ENCODE results near the gene SESN3.
"Not testable (repeated sequence)": the region's sequence is repeated elsewhere in the genome, so short reads cannot be mapped to it uniquely, and the experiment has no call there.

Gene SESN3

DNA sequence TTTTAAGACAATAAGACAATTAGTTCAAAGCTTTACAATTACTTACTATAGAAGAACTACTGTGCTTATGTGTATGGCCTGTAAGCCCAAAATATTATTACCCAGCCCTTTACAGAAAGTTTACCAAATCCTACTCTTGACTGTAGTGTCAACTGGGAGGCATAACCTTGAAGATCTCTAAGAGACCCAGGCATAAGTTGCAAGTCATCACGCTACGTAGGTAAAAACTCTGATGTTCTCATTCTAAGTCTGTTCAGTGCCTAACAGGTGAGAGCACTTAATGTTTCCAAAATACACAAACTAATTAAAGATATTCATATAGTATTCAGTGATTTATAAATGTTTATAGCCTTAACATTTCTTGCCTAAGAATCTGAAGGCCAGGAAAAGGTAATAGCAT, 12.9 kb downstream of the SESN3 start:
- no peak for DNase-seq

DNA sequence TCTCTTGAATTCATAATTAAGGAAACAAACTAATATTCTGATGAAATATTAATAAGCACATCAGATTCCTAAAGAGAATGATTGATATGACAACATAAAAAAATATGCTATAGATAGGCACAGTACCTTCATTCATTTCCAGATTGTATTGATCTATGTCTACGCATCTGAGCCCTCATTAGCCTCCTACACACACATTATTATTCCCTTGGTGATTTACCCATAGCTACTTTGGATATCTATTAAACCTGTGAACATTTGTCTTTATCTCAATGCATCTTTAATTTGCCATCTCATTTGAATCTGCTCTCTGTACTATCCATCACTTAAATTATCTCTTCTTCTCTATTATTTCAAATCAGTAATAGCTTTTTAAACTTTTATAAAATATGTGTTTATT, 18.4 kb downstream of the SESN3 start:
- no peak for DNase-seq

DNA sequence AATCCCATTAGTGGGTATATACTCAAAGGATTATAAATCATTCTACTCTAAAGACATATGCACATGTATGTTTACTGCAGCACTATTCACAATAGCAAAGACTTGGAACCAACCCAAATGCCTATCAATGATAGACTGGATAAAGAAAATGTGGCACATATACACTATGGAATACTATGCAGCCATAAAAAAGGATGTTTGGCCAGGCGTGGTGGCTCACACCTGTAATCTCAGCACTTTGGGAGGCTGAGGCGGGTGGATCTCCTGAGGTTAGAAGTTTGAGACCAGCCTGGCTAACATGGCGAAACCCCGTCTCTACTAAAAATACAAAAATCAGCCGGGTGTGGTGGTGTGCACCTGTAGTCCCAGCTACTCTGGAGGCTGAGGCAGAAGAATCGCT, 21.5 kb downstream of the SESN3 start:
- not testable (repeated sequence) for DNase-seq

DNA sequence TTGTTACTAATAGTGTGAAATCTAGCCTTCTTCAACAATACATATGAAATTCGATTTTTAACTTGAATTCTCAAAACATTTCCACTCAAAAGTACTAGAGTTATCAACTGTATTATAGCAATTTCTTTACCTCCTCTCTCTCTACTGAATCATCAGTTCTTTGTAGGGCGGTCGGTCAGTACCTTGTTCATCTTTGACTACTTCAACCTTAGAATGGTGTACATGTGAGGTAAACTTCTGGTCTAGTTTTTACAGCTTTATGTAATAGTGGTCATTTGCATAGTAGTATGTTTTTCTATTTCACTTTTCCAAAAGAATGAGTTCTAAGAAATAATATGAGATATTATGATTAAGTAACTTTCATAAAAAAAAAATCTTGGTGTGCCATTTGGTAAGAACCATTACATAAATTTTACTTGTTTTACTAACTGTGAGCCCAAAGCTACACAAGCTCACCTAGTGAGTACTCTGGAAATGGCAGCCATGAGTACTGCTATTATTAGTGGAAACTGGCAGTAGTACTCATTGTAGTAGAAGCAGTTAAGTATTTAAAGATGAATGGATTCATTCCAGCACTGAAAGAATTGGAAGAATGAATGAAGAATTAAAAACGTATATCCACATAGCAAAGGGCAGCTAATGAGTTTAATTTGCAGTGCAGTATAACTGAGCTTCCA, 30.1 kb downstream of the SESN3 start:
- DNase-seq, result no peak

DNA sequence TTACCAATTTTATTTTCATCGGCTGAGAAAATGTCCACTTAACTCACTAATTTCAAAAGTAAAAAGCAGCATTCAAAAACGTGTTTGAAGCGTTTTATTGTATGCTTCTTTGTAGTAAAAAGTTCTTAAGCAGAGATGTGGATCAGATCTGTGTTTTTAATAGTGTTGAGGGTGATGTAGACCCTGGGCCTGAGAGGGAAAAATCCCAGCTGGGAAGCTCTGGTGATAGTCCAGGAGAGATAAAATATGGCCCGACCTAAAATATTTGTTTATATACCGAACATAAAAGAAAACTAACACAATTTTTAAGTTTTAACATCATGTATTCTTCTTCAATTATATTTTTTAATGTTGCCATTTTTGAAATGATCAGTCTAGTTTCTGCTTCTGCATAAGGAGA, 35.2 kb downstream of the SESN3 start:
- no peak for DNase-seq

DNA sequence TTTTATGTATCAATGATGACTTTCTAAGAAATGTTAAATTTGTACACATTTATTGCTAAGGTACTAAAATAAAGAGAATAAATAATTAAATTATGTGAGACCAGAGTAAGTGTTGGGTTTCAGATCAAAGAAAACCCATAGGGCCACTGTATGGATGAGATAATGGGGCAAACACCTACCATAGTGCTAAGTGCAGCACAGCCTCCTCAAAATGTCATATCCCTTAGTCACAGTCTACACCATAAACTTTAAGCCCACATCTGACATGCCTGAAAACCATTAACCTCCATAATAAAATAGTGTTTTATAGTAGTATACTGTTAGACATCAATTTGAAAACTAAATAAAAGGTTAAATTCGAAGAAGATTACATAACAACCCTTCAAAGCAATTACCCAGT, 37.5 kb downstream of the SESN3 start:
- no peak for DNase-seq

DNA sequence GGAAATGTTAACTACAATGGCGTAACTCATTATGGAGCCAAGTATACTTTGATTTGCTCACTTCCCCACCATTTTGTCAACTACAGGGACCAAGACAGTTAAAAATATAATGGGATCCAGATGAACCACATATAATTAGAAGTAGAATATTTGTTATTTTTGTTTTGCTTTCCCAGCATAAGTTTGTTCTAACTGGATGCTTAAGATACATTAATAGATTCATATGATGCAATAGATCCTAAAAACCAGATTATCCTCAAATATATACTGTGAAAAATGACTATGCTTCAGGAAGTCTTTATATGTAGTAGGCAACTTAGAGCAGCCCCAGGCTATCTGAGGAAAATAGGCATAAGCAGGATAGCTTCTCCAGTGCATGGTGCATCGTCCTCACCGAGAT, 38.3 kb downstream of the SESN3 start:
- no peak for DNase-seq

DNA sequence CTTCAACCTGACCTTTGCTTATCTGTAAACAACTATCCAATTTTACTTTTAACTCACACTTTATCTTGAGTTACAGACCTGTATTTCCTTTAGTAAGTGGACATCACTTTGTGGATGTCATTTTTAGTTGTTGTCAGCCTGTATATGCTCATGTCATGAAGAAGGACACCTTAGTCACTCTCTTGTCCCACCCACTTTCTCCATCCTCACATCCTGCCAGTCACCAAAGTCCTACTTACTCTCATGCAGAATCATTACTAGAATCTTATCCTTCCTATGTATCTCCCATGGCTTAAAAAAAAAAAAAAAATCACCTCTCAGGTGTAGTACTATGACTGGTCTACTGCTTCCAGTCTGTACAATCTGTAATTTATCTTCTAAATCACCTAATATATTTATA, 43.3 kb downstream of the SESN3 start:
- no peak for DNase-seq

DNA sequence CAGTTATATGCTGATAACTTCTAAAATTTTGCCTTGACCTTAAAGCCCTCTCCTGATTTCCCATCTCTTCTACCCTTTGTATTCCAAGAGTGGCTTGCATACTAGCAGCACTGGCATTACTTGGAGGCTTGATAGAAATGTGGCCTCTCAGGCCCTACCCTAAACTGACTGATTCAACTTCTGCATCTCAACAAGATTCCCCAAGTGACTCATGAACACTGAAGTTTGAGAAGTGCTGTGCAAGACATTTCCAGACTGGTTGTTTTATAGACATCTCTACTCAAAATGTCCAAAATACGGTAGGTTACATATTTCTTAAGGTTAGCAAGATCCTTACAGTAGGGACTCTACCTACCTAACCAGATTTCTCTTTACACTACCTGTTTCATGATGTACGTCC, 48.6 kb downstream of the SESN3 start:
- DNase-seq, result no peak

DNA sequence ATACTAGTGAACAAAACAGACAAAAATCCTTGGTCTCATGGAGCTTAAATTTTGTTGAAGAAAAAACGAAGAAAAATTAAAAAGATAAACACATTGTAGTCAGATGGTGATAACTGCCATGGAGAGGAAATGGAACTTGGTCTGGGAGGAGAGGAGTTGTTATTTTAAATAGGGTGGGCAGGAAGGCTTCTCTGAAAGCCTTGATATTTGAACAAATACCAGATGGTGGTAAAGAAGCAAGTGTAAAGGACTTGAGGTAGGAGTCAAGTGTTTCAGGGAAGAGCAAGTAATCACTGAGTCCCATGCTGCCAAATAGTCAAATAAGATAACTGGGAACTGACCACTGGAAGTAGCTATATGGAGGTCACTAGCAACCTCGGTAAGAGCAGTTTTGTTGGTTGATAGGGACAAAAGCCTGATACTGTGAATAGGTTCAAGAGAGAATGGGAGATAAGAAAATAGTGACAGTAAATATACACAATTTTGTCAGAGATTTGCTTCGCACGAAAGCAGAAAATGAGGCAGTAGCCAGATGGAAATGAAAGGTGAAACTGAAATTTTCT, 55.1 kb downstream of the SESN3 start:
- DNase-seq, result no peak

DNA sequence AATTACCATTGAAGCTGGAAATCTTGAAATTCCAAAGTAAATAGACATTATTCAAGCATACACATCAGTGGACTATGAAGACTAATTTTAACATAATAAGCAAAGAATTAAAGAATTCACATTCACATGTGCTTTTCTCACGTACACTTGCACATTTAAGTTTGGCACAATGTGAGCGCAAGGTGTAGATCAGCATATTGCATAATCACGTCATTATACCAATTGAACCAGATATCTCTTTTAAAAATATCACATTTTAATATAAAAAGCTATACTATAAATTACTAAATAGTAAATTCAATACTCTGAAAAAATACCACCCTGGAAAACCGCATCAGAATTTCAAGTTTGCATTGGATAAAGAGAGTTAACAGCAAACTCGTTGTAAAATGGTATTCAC, 60.7 kb downstream of the SESN3 start:
- DNase-seq, result no peak

DNA sequence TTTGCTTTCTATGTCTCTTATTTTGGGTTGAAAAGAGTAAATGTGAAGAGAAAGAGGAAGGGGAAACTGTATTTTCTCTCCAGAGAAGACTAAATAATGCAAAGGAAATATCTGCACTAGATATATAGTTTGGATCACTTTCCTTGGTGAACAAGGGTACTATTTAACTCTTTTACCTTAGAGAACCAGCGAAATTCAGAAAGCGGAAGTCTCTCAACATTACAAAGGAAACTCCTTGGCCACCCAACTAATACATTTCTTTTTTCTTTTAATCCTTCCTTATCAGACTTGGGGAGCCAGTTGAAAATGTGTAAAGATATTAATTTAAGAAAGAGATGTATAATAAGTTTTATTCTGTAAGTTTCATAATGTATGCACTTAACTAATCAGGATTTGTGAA, 64.2 kb downstream of the SESN3 start:
- no peak for DNase-seq

DNA sequence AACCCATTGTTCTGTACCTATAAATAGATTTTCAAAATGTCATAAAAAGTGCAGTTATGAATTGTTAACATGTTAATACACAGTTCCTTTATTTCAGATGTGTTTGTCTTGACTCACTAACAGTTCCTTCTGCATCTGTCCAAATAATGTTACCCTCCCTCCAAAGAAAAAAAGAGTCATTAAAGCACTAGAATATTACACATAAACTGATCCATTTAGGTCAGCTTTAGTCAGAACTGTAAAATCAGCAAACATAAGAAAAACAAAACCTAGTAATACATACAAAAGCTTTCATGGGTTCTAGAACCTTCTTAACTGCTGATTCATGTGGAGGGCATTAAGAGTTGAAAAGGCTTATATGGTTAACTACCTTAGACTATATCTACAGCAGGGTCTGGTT, 65.4 kb downstream of the SESN3 start:
- no peak for DNase-seq

DNA sequence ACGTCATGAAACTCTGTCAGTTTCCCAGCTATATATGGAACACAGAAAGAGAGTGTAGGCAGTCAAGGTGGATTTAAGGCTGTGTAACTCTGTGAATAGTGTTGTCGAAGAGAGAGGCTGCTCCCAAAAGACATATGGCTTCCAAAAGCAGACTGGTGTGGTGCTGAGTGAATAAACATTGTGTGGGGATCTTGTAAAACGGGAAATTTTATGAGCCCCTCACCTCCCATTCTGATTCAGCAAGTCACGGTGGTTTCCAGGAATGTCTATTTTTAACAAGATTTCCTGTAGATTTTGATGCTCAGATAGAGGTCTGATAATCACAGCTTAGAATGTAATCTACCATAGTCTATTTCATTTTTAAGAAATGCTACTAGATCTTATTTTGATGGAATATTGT, 67.9 kb downstream of the SESN3 start:
- no peak for DNase-seq

DNA sequence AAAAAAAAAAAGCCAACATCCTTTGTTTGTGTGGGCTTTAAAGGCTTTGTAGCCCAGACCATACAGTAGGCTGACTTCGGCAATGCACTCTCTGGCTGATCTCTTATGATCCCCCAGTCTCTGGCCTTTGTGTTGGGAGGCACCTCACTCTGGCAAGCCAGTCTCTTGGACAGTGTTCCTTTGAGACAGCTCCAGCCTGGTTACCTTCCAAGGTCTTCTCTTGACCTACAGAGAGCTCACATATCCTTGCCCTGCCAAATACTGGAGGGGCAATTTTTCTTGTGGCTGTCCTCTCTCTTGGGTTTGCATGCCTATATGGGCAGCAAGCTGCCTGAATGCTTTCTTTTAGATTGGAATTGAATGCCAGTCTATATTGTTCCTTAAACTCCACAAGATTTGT, 69.8 kb downstream of the SESN3 start:
- DNase-seq, result no peak

DNA sequence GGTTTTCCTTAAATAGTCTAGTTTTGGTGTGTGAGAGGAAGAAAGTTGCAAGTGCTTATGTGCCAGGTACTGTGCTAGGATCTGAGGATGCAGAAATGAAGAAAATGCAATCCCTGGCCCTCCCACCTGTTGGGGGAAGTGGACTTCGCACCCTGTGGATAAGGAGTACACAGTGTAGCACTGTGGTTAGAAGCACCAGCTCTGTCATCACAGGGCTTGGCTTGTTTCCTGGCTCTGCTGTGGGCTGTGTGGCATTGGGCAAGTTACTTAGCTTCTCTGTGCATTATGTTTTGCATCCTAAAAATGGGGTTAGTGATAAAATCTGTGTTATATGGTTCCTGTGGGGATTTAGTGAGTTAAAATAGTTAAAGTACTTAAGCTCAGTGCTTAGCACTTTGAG, 73.2 kb downstream of the SESN3 start:
- no peak for DNase-seq

DNA sequence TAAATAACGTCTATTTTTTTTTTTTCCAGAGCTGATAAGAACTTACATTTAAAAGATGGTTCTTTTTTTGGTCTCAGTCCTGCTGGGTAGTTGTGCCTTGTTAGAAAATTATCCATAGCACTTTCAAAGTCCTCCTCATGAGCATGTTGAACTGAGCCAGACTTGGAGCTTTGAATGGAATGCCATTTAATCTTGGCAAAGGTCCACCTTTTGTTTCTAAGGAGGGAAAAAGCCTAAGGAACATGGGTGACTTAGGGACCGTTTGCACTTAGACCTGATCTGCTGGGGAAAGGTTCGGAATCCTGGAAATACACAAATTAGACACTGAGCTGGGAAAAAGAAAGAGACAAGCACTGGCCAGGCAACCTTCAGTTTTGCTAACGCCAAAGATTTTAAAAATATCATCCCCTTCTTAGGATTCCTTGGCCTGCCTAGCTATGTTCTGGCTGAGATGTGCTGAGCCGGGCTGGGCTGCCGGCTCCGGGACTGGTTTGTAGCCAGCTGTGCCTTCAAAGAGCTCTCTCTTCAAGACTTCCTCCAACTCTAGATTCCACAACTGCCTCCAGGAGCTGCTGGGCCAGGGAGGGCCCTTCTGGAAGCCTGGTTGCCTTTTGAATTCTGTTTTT, 74.0 kb downstream of the SESN3 start:
- DNase-seq, result no peak

DNA sequence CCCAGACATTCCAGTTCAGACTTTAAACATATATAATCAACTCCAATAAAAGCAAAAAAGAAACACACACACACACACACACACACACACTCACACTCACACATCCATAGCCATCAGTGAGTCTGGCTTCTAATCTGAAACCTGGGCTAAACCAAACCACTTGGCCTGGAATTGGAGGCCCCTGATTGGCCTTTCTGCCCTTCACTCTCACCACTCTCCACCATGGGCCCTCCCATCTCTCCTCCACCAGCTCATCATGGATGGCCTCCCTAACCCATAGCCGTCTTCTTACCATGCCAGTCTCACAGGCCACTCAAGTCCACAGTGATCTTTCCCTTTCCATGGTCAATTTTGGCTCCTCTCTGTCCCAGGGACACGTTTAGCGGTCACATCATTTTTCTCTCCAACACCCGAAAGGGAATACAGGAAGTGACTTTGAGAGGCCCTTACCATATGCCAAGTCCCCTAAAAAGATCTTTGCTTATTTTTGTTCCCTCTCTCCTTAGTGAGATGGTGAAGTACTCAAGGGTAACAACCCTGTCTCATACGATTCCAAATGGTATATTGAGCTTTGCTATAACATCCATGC, 74.8 kb downstream of the SESN3 start:
- DNase-seq, result no peak

DNA sequence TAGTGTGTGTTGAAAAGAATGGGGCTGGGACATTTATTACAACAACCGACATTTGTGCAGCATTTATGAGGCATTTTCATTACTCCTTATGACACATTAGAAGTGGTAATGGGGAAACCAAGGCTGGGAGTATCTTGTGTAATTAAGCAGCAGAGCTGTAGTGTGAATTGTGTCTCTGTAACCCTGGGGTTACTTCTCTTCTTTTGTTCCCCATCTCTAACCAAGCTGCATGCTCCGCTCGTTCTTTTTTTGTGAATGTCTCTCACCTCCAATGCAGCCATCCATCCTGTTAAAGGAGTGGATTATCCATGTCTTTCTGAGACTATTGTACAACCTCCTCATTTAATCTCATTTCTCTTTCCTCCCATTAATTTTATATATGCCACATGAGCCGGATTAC, 75.6 kb downstream of the SESN3 start:
- DNase-seq, result no peak

DNA sequence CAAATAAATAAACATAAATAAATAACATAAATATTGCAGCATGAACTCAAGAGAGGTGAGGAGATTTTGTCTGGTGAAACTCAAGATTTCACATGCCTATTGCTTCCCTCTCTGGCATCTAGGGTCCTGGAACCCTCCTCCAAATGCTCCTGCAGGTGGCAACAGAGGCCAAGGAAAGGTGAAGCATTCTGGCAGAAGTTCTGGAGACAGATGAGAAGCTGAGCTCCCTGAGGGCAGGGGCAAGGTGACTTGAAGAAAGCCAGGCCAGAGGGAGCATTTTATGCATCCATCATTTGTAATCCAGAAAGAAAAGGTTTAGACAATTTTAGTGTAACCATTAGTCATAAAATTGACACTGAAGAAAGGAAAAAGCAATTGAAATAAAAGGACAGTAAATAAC, 76.5 kb downstream of the SESN3 start:
- peak; percentile 84 for DNase-seq

DNA sequence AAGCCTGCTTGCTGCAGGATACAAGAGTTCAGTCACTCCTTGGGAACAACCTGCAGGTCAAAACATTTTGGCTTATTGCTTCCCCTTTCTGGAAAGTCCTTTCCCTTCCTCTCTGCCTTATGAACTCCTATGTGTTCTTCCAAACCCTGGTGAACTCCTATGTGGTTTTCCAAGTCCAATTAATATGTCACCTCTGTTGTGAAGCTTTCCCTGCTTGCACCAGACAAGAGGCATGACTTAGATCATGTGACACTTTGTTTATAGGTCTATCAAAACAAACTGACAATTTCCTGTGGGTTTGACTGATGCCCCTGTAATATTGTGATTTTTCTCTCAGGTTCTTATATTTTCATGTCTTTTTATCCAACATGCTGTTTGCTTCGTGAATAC, 77.2 kb downstream of the SESN3 start:
- DNase-seq, result no peak

DNA sequence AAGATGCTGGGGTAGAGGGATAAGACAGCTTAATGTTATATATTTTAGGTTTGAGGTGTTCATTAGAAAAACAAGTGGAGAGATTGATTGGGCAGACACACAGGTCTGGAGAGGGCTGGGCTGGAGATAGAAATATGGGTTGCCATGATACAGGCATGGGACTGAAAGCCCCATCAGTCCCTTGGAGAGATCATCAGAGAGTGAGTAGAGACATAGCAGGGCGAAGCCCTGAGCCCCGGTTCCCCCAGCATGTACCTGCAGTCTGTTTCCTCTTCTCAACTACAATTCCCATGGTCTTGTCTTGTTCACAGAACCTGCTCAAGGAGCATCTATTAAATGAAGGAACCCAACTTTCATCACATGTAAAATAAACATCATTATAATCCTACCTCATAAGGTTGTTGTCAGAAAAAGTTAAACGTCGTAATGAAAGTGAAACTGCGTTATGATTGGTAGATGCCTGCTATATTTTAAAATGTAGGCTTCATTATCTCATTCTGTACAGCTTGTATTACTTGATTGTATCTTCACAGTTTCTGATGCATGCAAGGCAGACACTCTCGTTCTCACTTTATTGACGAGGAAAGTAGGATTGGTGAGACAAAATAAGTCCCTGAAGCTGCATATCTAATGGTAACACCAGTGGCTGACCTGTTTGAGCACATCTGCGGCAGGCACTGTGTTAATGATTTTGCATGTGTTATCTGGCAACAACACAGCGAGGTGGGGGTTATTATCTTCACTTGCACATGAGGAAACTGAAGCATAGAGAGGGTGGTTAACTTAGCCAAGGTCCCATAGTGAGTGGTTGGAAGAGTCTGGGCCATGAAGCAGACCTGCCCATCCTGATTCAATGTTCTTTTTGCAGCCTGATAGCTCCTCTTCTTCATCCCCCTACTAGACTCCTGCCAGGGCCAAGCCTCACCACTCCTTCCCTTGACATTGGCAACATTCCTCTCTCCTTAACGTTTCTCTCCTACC, 77.8 kb downstream of the SESN3 start:
- DNase-seq, result no peak

Measured in eye (tissue), 1 donor.